Measurements from ENCODE around the gene DUSP21.
"Not testable (repeated sequence)": the region's sequence is repeated elsewhere in the genome, so short reads cannot be mapped to it uniquely, and the experiment has no call there.

Gene DUSP21

DNA sequence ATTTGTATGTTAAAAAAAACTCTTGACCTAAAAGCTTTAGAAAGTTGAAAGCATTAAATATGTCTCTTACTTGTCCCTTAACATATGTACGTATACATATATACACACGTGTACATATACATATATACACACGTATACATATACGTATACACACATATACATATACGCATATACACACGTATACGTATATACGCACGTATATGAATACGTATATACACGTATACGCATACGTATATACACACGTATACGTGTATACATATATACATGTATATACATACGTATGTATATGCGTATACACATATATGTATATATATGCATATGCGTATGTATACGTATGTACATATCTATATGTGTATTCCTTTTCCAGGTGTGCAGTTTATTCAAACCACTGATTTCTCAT lies 32.9 kb downstream of the DUSP21 start:
- no peak for DNase-seq

DNA sequence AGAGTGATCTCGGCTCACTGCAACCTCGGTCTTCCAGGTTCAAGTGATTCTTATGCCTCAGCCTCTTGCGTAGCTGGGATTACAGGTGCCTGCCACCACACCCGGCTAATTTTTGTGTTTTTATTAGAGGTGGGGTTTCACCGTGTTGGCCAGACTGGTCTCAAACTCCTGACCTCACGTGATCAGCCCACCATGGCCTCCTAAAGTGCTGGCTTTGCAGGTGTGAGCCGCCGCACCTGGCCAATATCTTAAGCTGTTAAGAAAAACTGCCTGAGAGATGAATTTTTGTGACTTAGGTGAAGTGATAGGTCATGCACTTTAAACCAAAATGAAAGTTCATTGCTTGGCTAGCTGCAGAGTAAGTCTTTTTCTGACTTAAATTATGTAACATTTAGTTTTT lies 35.0 kb downstream of the DUSP21 start:
- no peak for DNase-seq

DNA sequence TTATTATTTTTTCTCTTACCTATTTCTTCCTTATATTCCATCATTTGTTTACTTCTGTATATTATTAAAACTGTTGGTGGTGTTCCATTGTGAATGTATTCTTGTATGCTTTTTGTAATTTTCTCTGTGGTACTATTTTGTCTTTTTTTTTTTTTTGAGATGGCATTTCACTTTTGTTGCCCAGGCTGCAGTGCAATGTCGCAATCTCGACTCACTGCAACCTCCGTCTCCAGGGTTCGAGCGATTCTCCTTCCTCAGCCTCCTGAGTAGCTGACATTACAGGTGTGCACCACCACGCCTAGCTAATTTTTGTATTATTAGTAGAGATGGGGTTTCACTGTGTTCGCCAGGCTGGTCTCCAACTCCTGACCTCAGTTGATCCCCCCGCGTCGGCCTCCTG lies 37.7 kb downstream of the DUSP21 start:
- DNase-seq = no peak

DNA sequence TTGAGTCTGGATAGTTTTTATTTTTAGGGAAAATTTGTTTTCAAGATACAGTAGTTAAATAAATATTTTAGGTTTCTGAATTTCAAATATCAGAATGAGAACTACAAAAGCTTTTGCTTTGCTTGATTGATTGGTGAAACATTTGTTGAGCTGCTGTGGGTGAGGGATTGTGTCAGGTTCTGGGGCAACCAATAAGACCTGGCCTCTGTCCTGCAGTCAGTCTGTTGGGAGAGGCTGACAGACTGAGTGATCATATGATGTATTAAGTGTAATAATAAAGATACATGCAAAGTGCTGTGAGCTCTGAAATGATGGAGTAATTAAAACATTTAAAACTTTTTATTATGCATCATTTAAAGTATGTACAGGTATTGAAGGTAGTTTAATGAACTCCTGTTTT lies 38.8 kb downstream of the DUSP21 start:
- DNase-seq = no peak

DNA sequence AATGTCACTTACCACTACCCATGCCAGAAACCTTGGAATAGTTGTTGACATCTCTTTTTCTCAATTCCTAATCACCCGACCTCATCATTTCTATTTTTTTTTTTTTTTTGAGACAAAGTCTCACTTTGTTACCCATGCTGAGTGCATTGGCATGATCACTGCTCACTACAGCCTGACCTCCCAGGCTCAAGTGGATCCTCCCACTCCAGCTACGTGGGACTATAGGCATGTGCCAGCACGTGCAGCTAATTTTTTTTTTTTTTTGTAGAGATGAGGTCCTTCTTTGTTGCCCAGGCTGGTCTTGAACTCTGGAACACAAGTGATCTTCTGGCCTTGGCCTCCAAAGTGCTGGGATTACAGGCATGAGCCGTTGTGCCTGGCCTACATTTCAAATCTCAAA lies 41.1 kb downstream of the DUSP21 start:
- DNase-seq = no peak

DNA sequence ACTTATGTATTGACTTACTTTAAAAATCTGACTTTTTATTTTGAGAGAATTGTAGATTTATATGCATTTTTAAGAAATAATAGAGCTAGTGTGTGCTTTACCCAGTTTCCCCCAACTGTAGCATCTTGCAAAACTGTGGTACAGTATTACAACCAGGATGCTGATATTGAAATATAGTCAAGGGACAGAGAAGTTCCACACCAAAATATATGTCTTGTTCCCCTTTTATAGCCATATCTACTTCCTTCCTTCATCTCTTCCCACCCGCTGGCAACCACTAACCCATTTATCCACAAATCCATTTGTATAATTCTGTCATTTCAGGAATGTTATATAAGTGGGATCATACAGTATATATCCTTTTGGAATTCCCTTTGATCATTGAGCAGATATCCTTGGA lies 46.0 kb downstream of the DUSP21 start:
- no peak for DNase-seq

DNA sequence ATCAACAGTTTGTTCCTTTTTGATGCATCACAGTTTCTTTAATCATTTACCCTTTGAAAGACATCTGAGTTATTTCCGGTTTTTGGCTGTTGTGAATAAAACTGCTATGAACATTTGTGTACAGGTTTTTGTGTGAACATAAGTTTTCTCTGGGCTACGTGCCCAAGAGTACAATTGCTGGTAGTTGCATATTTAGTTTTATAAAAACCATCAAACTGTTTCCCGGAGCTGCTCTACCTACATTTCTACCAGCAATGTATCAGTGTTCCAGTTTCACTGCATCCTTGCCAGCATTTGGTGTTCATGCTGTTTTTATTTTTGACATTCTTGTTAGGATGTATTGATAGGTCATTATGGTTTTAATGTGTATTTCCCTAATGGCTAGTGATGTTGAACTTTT lies 46.4 kb downstream of the DUSP21 start:
- DNase-seq = no peak

DNA sequence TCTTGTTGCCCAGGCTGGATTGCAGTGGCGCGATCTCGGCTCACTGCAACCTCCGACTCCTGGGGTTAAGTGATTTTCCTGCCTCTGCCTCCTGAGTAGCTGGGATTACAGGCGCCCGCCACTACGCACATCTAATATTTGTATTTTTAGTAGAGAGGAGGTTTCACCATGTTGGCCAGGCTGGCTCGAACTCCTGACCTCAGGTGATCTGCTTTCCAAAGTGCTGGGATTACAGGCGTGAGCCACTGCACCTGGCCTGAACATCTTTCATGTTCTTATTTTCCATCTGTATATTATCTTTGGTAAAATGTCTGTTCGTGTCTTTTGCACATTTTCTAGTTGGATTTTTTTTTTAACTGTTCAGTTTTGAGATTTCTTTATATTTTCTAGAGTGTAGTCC lies 46.9 kb downstream of the DUSP21 start:
- not testable (repeated sequence) for DNase-seq

DNA sequence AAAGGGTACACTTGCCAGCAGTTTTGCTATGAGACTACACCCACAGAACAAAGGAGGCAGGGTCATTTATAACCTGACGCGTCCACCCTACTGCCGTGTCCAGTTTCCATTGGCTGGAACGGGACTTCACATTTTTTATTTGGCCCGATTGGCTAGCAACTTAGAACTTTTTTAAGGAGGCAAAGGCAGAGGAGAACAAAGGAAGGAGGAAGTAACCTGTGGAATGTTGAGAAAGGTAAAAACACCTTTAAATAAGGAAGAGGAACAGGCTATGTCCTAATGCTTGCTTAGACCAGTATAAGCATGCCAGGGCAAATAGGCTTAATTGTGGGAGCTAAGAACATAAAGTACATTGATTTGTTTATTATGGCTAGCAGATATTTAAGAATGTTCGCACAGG lies 47.8 kb downstream of the DUSP21 start:
- DNase-seq = no peak

Measured in NCI-H82 (cell line).